Measurements from ENCODE around the gene PHACTR1.

PHACTR1 gene

GRCh38 chr6:13252790-13253189, 536.2 kb downstream of the PHACTR1 start:
- DNase-seq (ENCODE audit: low read depth): no peak
- no peak overlapping the region for H3K4me3 ChIP-seq (ENCODE audit: low read depth, low read length)
- in situ Hi-C loops (cut with HindIII; ENCODE audit: low sequenced_read_pairs): loop anchor here (10.0 kb wide), 1 partner anchor 248 kb away; no protein-coding TSS in a partner anchor
- TF ChIP-seq CTCF (IDR thresholded peaks at IDR 0.05; ENCODE audit: low read depth, low read length, missing control alignments): no peak

DNA sequence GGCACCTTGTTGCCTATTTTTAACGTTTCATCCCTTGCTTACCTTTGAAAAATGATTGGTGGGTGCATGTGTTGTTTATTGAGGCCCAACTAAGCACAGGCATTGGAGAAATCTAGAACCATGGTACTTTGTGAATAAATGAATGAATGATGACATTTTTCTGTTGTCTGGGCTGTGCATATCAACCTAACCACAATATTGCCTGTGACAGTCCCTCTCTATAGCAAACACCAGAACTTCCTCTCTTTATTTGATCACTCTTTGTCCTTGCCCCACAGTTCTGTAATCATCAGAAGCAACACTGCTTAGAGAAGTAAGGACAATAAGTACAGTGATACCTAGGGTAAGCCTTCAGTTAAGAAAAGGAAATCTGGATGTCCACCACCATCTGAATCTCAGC, 536.7 kb downstream of the PHACTR1 start:
- no peak overlapping the region for H3K4me3 ChIP-seq (ENCODE audit: low read depth, low read length)
- DNase-seq (ENCODE audit: low read depth): no peak
- in situ Hi-C loops (cut with HindIII; ENCODE audit: low sequenced_read_pairs): loop anchor here (10.0 kb wide), 1 partner anchor 248 kb away; no protein-coding TSS in a partner anchor

GRCh38 chr6:13256266-13257001, 539.9 kb downstream of the PHACTR1 start:
- in situ Hi-C loops (cut with HindIII; ENCODE audit: low sequenced_read_pairs): loop anchor here (10.0 kb wide), 1 partner anchor 252 kb away; no protein-coding TSS in a partner anchor
- no peak for DNase-seq (ENCODE audit: low read depth)
- TF ChIP-seq CTCF (IDR thresholded peaks at IDR 0.05; ENCODE audit: low read depth, low read length, missing control alignments): no peak
- H3K4me3 ChIP-seq (ENCODE audit: low read depth, low read length): no peak overlapping the region

More for the DNA sequence above, 536.7 kb downstream of the PHACTR1 start:
- no peak for TF ChIP-seq CTCF (IDR thresholded peaks at IDR 0.05; ENCODE audit: low read depth, low read length, missing control alignments)

DNA sequence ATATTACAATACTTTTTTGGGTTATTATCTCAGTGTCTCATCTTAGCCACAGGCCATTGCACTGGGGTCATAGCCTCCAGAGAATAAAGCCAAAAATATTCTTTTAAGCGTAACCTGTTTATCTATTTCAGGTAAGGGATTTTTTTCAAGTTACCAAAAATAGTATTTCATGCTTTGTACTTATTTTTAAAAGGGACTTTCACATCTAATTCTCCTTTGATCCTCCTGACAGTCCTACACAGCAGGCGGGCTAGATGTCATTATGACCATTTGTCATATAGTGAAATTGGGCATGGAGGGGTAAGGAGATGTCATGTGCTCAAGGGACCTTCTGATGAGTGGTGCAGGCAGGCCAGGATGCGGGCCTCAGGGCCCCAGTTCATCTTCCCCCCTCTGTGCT, 542.8 kb downstream of the PHACTR1 start:
- no peak overlapping the region for H3K4me3 ChIP-seq (ENCODE audit: low read depth, low read length)
- DNase-seq (ENCODE audit: low read depth): no peak
- in situ Hi-C loops (cut with HindIII; ENCODE audit: low sequenced_read_pairs): loop anchor here (10.0 kb wide), 1 partner anchor 255 kb away; no protein-coding TSS in a partner anchor
- TF ChIP-seq CTCF (IDR thresholded peaks at IDR 0.05; ENCODE audit: low read depth, low read length, missing control alignments): no peak

GRCh38 chr6:13260101-13260598, 543.6 kb downstream of the PHACTR1 start:
- no peak for TF ChIP-seq CTCF (IDR thresholded peaks at IDR 0.05; ENCODE audit: low read depth, low read length, missing control alignments)
- DNase-seq (ENCODE audit: low read depth): no peak
- in situ Hi-C loops (cut with HindIII; ENCODE audit: low sequenced_read_pairs): no loop called here
- no peak overlapping the region for H3K4me3 ChIP-seq (ENCODE audit: low read depth, low read length)

GRCh38 chr6:13260831-13261230, 544.3 kb downstream of the PHACTR1 start:
- DNase-seq (ENCODE audit: low read depth): no peak
- TF ChIP-seq CTCF (IDR thresholded peaks at IDR 0.05; ENCODE audit: low read depth, low read length, missing control alignments): no peak
- H3K4me3 ChIP-seq (ENCODE audit: low read depth, low read length): no peak overlapping the region
- in situ Hi-C loops (cut with HindIII; ENCODE audit: low sequenced_read_pairs): no loop called here
